B cell (primary cell): Measurements from ENCODE around the gene ZBTB14. TPM values are rescaled to one million over a fixed set of nuclear protein-coding genes. Genes with fewer than 3 reads are reported as not detected.

Experiments
- ATAC-seq: fragments of 200-7000 bp; cut with Tn5 transposase; one replicate; pipeline ENCODE4 v1.10.0; 2021; ENCODE audit warnings: low read depth, mild to moderate bottlenecking, moderate number of reproducible peaks, moderate library complexity
- CTCF ChIA-PET: fragments of 350-600 bp; sonication (Branson Sonifier 250); formaldehyde crosslinking; loops from one replicate; lab custom pipeline; 2021; ENCODE audit warnings: antibody characterized with exemption, inconsistent platforms; lab: Charles Lee
- POLR2A ChIA-PET: fragments of 350-600 bp; sonication (Branson Sonifier 250); formaldehyde crosslinking; loops from one replicate; lab custom pipeline; 2021; ENCODE audit warnings: antibody characterized with exemption; lab: Charles Lee
- DNase-seq: peaks from one replicate; pipeline ENCODE4 v3.0.0; 2013
- H2AFZ ChIP-seq: 2 replicates; pipeline ENCODE4 v1.6.1; 2012; ENCODE audit warnings: mild to moderate bottlenecking, low read depth, low read length; ENCODE audit not compliant: insufficient read depth, poor library complexity, severe bottlenecking
- H3K27ac ChIP-seq, 2 donors: 1 replicate in 1 of 2; 2 replicates in 1 of 2; pipeline ENCODE4 v1.5.1; 2012 to 2013; ENCODE audit warnings: low read length in 2 of 2, mild to moderate bottlenecking in 2 of 2, moderate library complexity in 1 of 2
- H3K27me3 ChIP-seq, 4 experiments: fragments of 200-600 bp in 1 of 4; sonication (generic) in 1 of 4; replicated peaks in 1 of 4; 1 replicate in 2 of 4; 2 replicates in 2 of 4; pipeline versions ENCODE4 v1.6.1 to v1.7.0; 2013 to 2016; ENCODE audit warnings: low read length in 3 of 4, mild to moderate bottlenecking in 2 of 4, mixed read lengths in 1 of 4, moderate library complexity in 1 of 4; ENCODE audit not compliant: insufficient read depth in 4 of 4, control insufficient read depth in 3 of 4; ENCODE audit errors: control extremely low read depth in 1 of 4
- H3K36me3 ChIP-seq, 2 experiments: replicated peaks in 1 of 2; 1 replicate in 1 of 2; 2 replicates in 1 of 2; pipeline versions ENCODE4 v1.6.1 to v1.7.1; 2013; ENCODE audit warnings: low read length in 1 of 2; ENCODE audit not compliant: insufficient read depth in 2 of 2, control insufficient read depth in 1 of 2; ENCODE audit errors: control extremely low read depth in 1 of 2, extremely low read depth in 1 of 2
- H3K4me1 ChIP-seq, 2 donors: fragments of 200-600 bp in 1 of 2; sonication (generic) in 1 of 2; 1 replicate in 1 of 2; 2 replicates in 1 of 2; pipeline versions ENCODE4 v1.5.1 to v1.6.1; 2013 to 2017; ENCODE audit warnings: low read length in 2 of 2; ENCODE audit not compliant: control insufficient read depth in 2 of 2, insufficient read depth in 2 of 2
- H3K4me2 ChIP-seq: replicated peaks from 2 replicates; pipeline ENCODE3; 2012; ENCODE audit warnings: mild to moderate bottlenecking, low read depth, low read length; ENCODE audit not compliant: poor library complexity, severe bottlenecking
- H3K4me3 ChIP-seq, 5 experiments: fragments of 200-600 bp in 1 of 5; sonication (generic) in 1 of 5; 1 replicate in 3 of 5; 2 replicates in 2 of 5; pipeline versions ENCODE4 v1.5.1 to v1.7.0; 2011 to 2016; ENCODE audit warnings: low read length in 4 of 5, mild to moderate bottlenecking in 4 of 5, low read depth in 2 of 5, control low read depth in 1 of 5, moderate library complexity in 1 of 5; ENCODE audit not compliant: insufficient read depth in 1 of 5; ENCODE audit errors: control extremely low read depth in 1 of 5, extremely low read depth in 1 of 5
- H3K79me2 ChIP-seq: fragments of 200-600 bp; sonication (generic); one replicate; pipeline ENCODE4 v1.6.0; 2016; ENCODE audit warnings: low read length; ENCODE audit not compliant: control insufficient read depth, insufficient read depth
- H3K9ac ChIP-seq: fragments of 200-600 bp; sonication (generic); 2 replicates; pipeline ENCODE4 v1.6.1; 2017; ENCODE audit warnings: mild to moderate bottlenecking, low read length, moderate library complexity
- H3K9me3 ChIP-seq, 3 donors: one replicate each; pipeline versions ENCODE4 v1.6.1 to v1.7.1; 2013; ENCODE audit warnings: low read length in 2 of 3; ENCODE audit not compliant: control insufficient read depth in 2 of 3, insufficient read depth in 1 of 3; ENCODE audit errors: control extremely low read depth in 1 of 3
- H4K20me1 ChIP-seq: 2 replicates; pipeline ENCODE4 v1.6.0; 2012; ENCODE audit warnings: mild to moderate bottlenecking, low read length; ENCODE audit not compliant: insufficient read depth, control insufficient read depth, poor library complexity, severe bottlenecking
- H3K27ac Mint-ChIP-seq: one replicate; pipeline ENCODE4 v1.8.0; 2021; ENCODE audit warnings: mixed read lengths
- H3K27me3 Mint-ChIP-seq: one replicate; pipeline ENCODE4 v1.8.0; 2021; ENCODE audit warnings: mixed read lengths
- H3K4me1 Mint-ChIP-seq: one replicate; pipeline ENCODE4 v1.8.0; 2021; ENCODE audit warnings: mixed read lengths
- H3K4me3 Mint-ChIP-seq: one replicate; pipeline ENCODE4 v1.8.0; 2021; ENCODE audit warnings: mixed read lengths
- H3K9me3 Mint-ChIP-seq: one replicate; pipeline ENCODE4 v1.8.0; 2022; ENCODE audit warnings: mixed read lengths; ENCODE audit not compliant: insufficient read depth
- CTCF ChIP-seq: fragments of 200-600 bp; IDR thresholded peaks from one replicate; pipeline ENCODE4 v1.8.0; 2022; ENCODE audit warnings: antibody characterized with exemption, mild to moderate bottlenecking
- EZH2 ChIP-seq: IDR thresholded peaks from 2 replicates; pipeline ENCODE4 v1.6.1; 2012; ENCODE audit warnings: borderline replicate concordance, low read depth, mild to moderate bottlenecking, moderate library complexity, low read length; ENCODE audit not compliant: insufficient read depth, poor library complexity, severe bottlenecking
- WGBS: methylation state at CpG from one replicate; pipeline ENCODE4 v1.1.5; 2013; ENCODE audit warnings: missing lambda C conversion rate; ENCODE audit not compliant: insufficient coverage; 5-methylcytosine and 5-hydroxymethylcytosine counted together
- intact Hi-C: fragments of 100-400 bp; cut with micrococcal nuclease; formaldehyde crosslinking; loops from one replicate; pipeline ENCODE4 v1.10.0; 2022
- polyA plus RNA-seq: library from polyadenylated mRNA; depleted of rRNA; stranded (reverse); fragments of >200 nt; gene quantifications from 2 replicates; pipeline ENCODE4 v1.2.3, GENCODE V29; 2012
- total RNA-seq, 2 donors: library from RNA; stranded (reverse); fragments of 120-200 nt in 1 of 2; gene quantifications; 1 replicate in 1 of 2; 2 replicates in 1 of 2; pipeline versions ENCODE4 v1.2.3 to v1.2.4, GENCODE V29; 2013 to 2022

The ZBTB14 gene
- total and polyA plus RNA-seq, 2 donors (not counting 1 experiment from before 2014, with no cell fraction given) = 12.3 to 34.2 TPM

- Mint-ChIP-seq H3K27ac (no peak overlapping the region), H3K4me3 (no peak overlapping the region), H3K4me1 (no peaks in the 10 kb centered on the region), H3K27me3 (peaks cover 12% of the 10 kb centered on the region), H3K9me3 (peaks cover 14% of the 10 kb centered on the region)
- Histone ChIP-seq H3K4me3 (no peak overlapping the region), H3K27me3 (peaks cover 0 to 3% (median 1%) of the 10 kb centered on the region in 4 experiments), H3K79me2 (no peaks in the 10 kb centered on the region), H3K4me2 (no peak overlapping the region), H3K36me3 (no peaks in the 10 kb centered on the region), H3K9me3 (peaks cover 1 to 13% (median 8%) of the 10 kb centered on the region in 3 donors), H3K4me1 (no peaks in the 10 kb centered on the region), H3K9ac (no peak overlapping the region), H3K27ac (no peak overlapping the region), H4K20me1 (no peaks in the 10 kb centered on the region), H2AFZ (no peak overlapping the region)
- intact Hi-C loops = no loop called here
- ChIA-PET POLR2A (no interaction called here), CTCF (no interaction called here)
- WGBS = no CpG with 5 or more reads among the region's 3 CpGs
- no peak for TF ChIP-seq EZH2
- no peak for TF ChIP-seq CTCF
- DNase-seq (no peak), ATAC-seq (no peak)
Measured at GRCh38 chr18:5276947-5277346, 18.6 kb downstream of the ZBTB14 start.

- Histone ChIP-seq H4K20me1 (no peaks in the 10 kb centered on the region), H3K4me2 (no peak overlapping the region), H2AFZ (no peak overlapping the region), H3K9ac (no peak overlapping the region), H3K4me3 (no peak overlapping the region), H3K27me3 (peaks cover 0 to 3% (median 1%) of the 10 kb centered on the region in 4 experiments), H3K4me1 (no peaks in the 10 kb centered on the region), H3K36me3 (no peaks in the 10 kb centered on the region), H3K9me3 (peaks cover 1 to 13% (median 12%) of the 10 kb centered on the region in 3 donors), H3K79me2 (no peaks in the 10 kb centered on the region), H3K27ac (no peak overlapping the region)
- ATAC-seq = no peak
- CTCF ChIA-PET = no interaction called here
- Mint-ChIP-seq H3K9me3 (peaks cover 18% of the 10 kb centered on the region), H3K4me3 (no peak overlapping the region), H3K4me1 (no peaks in the 10 kb centered on the region), H3K27ac (no peak overlapping the region), H3K27me3 (peaks cover 12% of the 10 kb centered on the region)
- intact Hi-C loops = no loop called here
- no peak for DNase-seq
- 80% methylated on average over 1 of the region's 1 CpG for WGBS
- POLR2A ChIA-PET = no interaction called here
- TF ChIP-seq CTCF = no peak
- TF ChIP-seq EZH2 = no peak
Measured at GRCh38 chr18:5275872-5276271, 19.7 kb downstream of the ZBTB14 start.
